GM21529 (cell line): Measurements from ENCODE around the gene TRIP6.

Source experiments
- ATAC-seq: cut with Tn5 transposase; IDR thresholded peaks from one replicate; pipeline ENCODE4 v1.9.1; 2021; ENCODE audit not compliant: unreplicated experiment

The TRIP6 gene

DNA sequence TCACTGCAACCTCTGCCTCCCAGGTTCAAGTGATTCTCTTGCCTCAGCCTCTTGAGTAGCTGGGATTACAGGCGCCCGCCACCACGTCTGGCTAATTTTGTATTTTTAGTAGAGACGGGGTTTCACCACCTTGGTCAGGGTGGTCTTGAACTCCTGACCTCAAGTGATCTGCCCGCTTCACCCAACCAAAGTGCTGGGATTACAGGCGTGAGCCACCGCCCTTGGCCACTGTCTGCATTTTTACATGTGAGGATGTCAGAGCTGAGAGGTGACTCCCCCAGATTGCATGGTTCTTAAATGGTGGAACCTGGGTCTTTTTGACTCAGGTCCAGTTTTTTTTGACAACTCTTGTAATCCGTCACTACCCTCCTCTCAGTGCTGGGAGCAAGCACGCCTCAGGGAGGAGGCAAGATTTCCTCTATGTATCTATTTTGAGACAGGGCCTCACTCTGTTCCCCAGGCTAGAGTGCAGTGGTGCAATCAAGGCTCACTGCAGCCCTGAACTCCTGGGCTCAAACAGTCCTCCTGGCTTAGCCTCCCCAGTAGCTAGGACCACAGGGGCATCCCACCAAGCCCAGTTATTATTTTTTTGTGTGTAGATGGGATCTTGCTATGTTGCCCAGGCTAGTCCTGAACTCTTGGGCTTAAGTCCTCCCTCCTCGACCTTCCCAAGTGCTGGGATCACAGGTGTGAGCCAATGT, 6.6 kb downstream of the TRIP6 start:
- ATAC-seq = no peak

- no peak for ATAC-seq
These were observed 7.1 kb downstream of the TRIP6 start for GRCh38 chr7:100874300-100874576.

DNA sequence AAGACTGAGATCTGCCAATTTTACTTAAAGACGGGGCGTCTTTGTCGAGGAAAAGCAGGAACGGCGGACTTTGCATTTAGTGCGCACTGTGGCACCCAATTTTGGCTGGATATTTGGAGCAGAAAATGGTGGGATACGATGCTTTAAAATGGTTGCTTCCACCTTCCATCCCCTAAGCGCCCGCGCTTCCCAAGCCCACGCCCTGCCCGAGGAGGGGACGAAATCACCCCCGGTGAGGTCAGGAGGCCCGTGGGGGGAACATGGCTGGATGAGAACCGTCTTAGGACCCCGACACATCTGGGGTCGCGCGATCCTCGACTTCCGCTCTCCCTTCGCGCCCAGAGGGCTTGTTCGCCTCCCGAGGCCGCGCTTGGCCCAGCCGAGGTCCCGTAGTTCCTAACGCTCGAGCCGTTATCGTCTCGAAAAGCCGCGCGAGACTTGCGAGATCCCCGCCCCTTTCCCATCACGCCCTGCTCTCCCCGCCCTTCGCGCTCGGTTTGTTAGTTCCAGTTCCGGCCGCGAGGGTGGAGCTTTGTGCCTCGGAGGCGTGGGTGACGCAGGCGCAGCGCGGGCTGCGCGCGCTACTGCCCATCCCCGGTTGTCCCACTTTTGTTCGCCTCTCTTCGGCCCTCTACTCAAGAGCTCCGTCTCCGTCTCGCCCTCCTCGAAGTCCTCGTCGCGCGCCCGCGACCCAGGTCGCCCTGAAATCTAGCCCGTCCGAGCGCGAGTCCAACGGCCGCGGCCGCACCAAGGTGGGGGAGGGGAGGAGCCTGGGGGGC, 7.6 kb downstream of the TRIP6 start, which contains the start of gene SRRT:
Gene SRRT (plus strand): TSS at position 527 of the 779 bp plus-strand sequence. CDS start 488 bp downstream, outside the sequence.
- peak; percentile 85 for ATAC-seq

GRCh38 chr7:100875356-100875751, 8.2 kb downstream of the TRIP6 start:
- ATAC-seq = peak; percentile 36

DNA sequence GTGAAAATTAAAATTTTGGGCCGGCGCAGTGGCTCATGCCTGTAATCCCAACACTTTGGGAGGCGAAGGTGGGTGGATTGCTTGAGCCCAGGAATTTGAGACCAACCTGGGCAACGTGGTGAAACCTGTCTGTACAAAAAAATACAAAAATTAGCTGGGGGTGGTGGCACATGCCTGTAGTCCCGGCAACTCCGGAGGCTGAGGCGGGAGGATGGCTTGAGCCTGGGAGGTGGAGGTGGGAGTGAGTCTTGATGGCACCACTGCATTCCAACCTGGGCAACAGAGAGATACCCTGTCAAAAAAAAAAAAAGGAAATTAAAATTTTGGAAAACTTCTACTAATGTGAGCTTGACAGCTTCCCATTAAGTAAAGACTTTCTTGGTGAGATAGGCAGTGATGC, 10.8 kb downstream of the TRIP6 start:
- no peak for ATAC-seq

- no peak for ATAC-seq
These were observed 11.5 kb downstream of the TRIP6 start for GRCh38 chr7:100878685-100879084.

DNA sequence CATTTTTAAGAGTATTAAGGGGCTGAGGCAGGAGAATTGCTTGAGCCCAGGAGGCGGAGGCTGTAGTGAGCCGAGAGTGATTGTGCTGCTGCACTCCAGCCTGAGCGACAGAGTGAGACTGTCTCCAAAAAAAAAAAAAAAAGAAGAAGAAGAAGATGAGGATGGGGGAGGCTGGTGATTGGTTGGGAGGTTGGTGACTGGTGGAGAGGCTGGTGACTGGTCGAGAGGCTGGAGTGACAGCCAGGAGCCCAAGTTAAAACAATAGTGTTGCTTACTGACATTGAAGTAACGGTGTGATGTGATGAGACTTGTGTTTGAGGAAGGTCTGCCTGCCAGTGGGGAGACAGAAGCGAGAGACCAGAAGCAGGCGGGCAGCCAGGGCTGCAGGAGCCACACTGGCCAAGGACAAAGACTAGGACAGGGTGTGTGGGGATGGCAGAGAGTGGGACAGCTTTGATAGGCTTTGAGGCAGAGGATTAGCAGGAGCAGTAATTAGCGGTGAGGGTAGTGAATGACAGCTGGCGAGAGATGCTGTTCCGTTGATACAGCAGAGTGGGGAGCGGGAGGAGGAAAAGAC, 12.6 kb downstream of the TRIP6 start:
- ATAC-seq = no peak

GRCh38 chr7:100880645-100881044, 13.5 kb downstream of the TRIP6 start:
- no peak for ATAC-seq

GRCh38 chr7:100881136-100881535, 13.9 kb downstream of the TRIP6 start:
- no peak for ATAC-seq

- no peak for ATAC-seq
These were observed 15.0 kb downstream of the TRIP6 start for GRCh38 chr7:100882201-100882600.

GRCh38 chr7:100882785-100883526, 15.8 kb downstream of the TRIP6 start:
- no peak for ATAC-seq

- ATAC-seq = no peak
These were observed 17.7 kb downstream of the TRIP6 start for GRCh38 chr7:100884736-100885439.

DNA sequence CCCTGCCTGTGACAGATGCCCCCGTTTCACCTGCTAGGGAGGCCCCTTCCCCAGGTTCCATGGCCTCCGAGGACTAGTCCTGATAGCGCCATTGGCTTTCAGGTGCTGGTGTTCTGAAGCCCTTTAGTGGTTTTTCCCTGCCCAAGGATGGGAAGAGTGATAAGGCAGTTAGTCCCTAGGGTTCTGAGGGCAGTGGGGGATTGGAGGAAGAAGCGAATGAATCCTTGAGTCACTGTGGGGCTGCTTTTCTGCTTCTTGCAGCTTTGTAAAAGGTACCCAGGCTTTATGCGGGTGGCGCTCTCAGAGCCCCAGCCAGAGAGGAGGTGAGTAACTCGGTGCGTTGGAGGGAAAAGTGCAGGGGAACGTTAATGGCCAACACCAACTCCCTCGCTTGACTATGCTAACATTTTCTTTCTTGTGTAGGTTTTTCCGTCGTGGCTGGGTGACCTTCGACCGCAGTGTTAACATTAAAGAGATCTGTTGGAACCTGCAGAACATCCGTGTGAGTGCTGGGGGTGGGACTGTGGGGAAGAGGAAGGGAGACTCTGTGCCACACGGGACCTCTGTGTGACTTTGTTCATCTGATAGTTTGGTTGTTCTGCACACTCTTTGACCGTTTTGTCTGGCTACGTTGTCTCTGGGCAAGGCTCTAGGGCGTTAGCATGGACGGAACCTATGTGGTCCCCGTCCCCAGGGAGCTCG, 18.4 kb downstream of the TRIP6 start:
- ATAC-seq = no peak

DNA sequence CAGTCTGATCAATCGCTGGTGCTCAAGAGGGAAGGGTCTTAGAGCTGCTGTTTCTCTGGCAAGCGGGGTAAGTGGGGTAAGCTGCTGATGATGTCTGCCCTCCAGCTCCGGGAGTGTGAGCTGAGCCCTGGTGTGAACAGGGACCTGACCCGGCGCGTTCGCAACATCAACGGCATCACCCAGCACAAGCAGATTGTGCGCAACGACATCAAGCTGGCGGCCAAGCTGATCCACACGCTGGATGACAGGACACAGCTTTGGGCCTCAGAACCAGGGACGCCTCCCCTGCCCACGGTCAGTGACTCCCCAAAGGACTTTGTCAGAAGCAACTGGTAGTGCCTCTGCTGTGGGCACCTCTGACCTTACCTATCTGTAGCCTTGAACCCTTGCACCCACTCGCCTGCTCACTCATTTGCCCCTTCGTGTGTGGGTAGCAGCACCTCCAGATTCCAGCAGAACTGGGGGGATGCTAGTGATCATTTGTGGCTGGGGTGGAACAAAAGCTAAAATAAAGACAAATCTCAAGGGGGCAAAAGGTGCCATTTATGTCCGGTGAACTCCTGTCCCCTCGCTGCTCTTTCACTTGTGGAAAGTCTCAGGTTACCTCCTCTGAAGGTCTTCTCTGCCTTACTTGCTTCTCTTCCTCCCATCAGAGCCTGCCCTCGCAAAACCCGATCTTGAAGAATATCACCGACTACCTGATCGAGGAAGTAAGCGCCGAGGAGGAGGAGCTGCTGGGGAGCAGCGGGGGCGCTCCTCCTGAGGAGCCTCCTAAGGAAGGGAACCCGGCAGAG, 19.2 kb downstream of the TRIP6 start:
- no peak for ATAC-seq

GRCh38 chr7:100886936-100887515, 19.8 kb downstream of the TRIP6 start:
- no peak for ATAC-seq

DNA sequence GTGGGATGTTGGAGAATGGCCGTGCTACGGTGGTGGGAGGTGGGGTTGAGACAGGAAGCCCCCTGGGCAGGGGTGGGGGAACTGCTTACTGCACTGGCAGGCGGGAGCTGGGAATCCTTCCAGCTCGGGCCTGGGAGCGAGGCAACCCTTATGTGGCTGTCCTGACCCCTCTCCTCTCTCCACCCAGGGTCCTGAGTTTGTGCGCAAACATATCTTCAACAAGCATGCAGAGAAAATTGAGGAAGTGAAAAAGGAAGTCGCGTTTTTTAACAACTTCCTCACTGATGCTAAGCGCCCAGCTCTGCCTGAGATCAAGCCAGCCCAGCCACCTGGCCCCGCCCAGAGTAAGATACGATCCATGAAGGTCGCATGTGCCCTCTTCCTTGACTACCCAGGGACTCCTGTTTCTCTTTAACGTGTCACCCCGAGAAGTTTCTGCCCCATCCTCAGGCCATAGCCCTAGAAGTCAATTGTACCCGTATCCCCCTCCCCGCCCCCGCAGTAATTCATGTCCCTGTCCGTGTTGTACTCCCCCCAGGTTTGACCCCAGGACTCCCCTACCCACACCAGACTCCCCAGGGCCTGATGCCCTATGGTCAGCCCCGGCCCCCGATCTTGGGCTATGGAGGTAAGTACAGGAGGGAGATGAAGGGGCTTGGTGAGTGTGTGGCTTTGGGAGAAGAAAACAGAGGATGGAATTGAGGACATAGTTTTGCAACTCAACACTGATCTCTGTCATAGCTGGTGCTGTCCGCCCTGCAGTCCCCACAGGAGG, 20.5 kb downstream of the TRIP6 start:
- peak; percentile 49 for ATAC-seq

GRCh38 chr7:100888291-100888987, 21.3 kb downstream of the TRIP6 start:
- no peak for ATAC-seq
